NCI-H1105 treated with DMSO at 0.1 percent for 48 hours (cell line): ENCODE data around the gene LCP2.

Source experiments
- DNase-seq: peaks from one replicate; lab custom pipeline; 2025; lab: John Stamatoyannopoulos, UW

LCP2 gene

GRCh38 chr5:170297589-170298462 lies at the start of gene LCP2:
TSS of gene LCP2 (minus strand) at chr5:170297777. CDS start at chr5:170297611, 166 bp downstream.
- no peak for DNase-seq

DNA sequence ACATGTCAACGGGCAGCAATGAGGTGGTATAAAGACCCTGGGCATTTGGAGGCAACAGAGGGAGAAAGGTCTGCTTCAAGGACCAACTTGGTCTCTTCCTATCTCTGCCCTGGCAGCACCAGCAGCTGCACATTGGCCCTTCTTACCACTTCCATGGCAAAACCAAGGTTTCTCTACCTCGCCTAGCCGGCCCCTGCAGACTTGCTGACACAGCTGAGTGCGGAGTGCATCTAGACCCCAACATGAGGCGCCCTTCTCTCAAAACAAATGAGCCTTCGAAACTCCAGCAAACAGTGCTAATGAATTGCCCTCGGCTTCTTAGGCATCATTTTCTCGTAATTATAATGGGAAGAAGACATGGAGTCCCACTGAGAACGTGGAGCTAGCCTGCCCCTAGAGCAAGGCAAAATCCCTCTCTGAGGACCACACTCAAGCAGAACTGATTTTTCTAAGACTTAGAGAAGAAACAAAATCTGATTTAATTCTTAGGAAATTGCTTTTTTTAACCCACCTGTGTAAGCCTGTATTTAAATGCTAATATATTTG lies 49.5 kb upstream of the LCP2 start:
- no peak for DNase-seq

GRCh38 chr5:170345971-170346370 lies 48.4 kb upstream of the LCP2 start:
- no peak for DNase-seq

GRCh38 chr5:170343177-170343576 lies 45.6 kb upstream of the LCP2 start:
- no peak for DNase-seq

- no peak for DNase-seq
These were observed 44.7 kb upstream of the LCP2 start for GRCh38 chr5:170342153-170342725.

DNA sequence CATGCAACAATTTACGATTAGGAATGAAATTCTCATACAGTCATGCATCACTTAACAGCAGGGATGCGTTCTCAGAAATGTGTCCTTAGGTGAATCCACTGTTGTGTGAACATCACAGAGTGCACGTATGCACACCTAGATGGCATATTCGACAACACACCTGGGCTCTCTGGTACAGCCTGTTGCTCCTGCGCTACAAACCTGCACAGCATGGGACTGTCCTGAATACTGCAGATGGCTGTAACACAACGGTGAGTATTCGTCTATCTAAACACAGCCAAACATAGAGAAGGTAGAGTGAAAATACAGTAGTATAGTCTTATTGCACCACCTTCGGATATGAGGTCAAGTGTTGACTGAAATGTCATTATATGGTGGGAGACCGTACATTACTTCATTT lies 44.0 kb upstream of the LCP2 start:
- no peak for DNase-seq

- DNase-seq, result no peak
These were observed 42.2 kb upstream of the LCP2 start for GRCh38 chr5:170339780-170340167.

DNA sequence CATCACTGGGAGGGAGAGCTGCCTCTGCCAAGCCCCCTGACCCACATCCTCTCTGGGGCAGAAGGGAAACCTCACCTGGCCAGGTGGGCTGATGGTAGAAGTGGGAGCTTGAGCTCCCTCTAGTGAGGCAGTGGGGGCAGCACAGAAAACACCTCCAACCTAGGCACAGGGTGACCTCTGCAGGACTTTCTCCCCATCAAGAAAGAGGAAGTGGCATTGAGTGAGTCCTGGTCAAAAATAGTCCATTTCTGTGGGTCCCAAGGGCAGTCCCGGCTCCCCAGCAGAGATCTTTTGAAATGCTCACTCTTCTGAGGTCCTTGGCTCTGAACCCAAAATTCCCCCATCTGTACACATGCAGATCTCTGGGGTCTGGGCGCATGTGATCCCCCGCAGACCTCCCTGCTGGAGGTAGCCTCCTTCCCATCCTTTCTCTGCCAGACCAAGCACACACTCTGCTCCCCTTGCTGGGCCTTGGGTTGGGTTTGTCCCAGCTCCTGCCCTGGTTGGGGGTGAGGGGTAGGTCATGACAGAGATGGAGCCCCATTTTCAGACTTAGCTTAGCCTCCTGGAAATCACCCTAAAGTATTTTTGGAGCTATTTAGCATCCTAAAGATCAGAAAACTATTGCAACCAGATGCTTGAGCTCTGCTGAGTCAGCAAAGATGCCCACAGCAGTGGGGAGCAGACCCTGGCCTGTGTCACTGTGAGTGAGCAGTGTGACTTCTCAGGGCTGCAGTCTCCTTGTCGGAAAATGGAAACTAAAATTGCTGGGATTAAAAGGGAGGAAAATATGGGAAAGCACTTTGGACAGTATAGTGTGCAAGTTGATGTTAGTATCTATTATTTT lies 41.6 kb upstream of the LCP2 start:
- DNase-seq, result no peak

GRCh38 chr5:170338291-170338690 lies 40.7 kb upstream of the LCP2 start:
- no peak for DNase-seq

- DNase-seq, result no peak
These were observed 39.6 kb upstream of the LCP2 start for GRCh38 chr5:170337045-170337733.

- no peak for DNase-seq
These were observed 38.5 kb upstream of the LCP2 start for GRCh38 chr5:170336065-170336464.

- DNase-seq, result no peak
These were observed 37.0 kb upstream of the LCP2 start for GRCh38 chr5:170334626-170335025.

- no peak for DNase-seq
These were observed 35.8 kb upstream of the LCP2 start for GRCh38 chr5:170333161-170333910.

GRCh38 chr5:170332058-170332457 lies 34.5 kb upstream of the LCP2 start:
- no peak for DNase-seq

GRCh38 chr5:170330568-170331054 lies 33.0 kb upstream of the LCP2 start:
- DNase-seq, result no peak

DNA sequence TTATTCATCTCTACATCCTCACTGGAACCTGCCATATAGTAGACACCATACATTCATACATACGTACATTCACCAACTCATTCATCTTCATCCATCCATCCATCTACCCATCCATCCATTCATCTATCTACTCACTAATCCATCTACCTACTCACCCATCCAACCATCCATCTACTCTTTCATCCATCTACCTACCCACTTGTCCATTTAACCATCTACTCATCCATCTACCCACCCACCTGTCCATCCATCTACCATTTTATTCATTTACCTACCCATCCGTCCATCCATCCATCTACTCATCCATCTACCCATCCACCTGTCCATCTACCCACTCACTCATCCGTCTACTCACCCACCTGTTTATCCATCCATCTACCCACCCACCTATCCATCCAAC lies 31.9 kb upstream of the LCP2 start:
- no peak for DNase-seq

- no peak for DNase-seq
These were observed 30.3 kb upstream of the LCP2 start for GRCh38 chr5:170327829-170328228.

DNA sequence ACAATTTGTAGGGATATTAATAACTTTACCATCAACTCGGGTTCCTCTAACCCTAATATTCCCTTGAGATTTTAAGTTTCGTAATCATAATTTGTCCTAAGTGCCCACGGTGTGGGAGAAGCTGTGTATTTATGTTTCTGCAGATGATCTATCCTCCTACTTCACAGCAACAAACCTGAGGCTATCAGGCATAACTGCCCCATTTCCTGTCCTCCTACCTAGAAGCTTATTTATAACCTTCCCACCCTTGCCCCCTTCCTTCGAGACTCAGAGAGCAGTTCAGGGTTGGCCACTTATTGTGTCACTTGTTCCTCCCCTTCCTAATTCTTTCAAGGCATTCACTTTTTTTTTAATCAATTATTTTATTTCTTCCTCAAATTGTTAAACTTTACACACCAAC lies 29.6 kb upstream of the LCP2 start:
- no peak for DNase-seq

- DNase-seq, result no peak
These were observed 21.7 kb upstream of the LCP2 start for GRCh38 chr5:170319301-170319700.

DNA sequence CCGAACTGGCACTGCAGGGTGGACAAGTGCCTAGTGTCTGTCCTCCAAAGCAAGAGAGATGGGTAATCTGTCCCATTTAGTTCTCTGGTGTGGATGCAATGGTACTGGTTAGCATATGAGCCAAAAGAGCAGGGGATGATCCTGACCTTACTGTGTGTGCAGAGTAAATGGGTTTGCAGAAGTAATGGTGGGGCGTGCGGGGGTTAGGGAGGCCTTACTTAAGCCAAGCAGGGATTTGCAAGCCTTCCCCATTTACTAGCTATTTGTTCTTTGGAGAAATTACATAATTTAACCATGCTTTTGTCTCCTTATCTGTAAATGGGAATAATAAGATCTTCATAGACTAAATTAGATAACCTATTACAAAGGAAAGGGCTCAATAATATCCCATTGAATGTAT lies 19.9 kb upstream of the LCP2 start:
- no peak for DNase-seq

DNA sequence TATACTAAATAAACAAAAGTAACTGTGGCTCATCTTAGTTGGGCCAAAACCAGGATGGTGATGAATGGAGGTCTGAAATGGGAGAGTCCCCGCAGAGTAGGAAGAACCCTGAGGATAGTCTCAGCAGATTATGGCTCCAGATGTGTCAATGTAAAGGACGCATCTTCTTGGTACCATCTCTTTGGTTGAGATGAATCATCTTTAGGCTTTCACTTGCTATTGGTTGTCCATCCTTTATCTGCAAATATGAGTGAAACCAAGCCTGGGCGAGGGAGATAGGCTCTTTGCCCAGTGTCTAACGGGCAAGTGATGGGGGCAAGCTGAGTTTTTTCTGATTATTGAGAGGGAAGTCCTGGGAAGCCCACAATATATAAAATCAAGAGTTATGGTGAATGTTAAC lies 19.4 kb upstream of the LCP2 start:
- DNase-seq, result no peak
